Dermis blood vessel endothelial cell (primary cell): Measurements from ENCODE around the gene GOLGA3. TPM values are rescaled to one million over a fixed set of nuclear protein-coding genes. Genes with fewer than 3 reads are reported as not detected.

Source experiments
- DNase-seq: peaks from one replicate; pipeline ENCODE4 v3.0.0; 2010
- total RNA-seq: library from RNA; depleted of rRNA; stranded (reverse); fragments of >200 nt; gene quantifications from 2 replicates; pipeline ENCODE4 v1.2.3, GENCODE V29; 2014

Gene GOLGA3
- total RNA-seq, 1 donor from 2014 or later: 101 TPM

- no peak for DNase-seq
Observed at GRCh38 chr12:132719954-132720324, 108.7 kb downstream of the GOLGA3 start.

GRCh38 chr12:132719141-132719953 lies 109.3 kb downstream of the GOLGA3 start:
- no peak for DNase-seq

Other genes starting within 250 kb of the GOLGA3 start
- 3.2 and 6.6 TPM in 2 replicates for gene LRCOL1, start 218.3 kb downstream of the GOLGA3 start, total RNA-seq
- 0.17 TPM in 1 of 2 replicates, not detected in the other for gene P2RX2, start 210.1 kb downstream of the GOLGA3 start, total RNA-seq
- 32.5 and 39.7 TPM in 2 replicates for gene POLE, start 141.5 kb downstream of the GOLGA3 start, total RNA-seq
- gene PXMP2, start 141.3 kb downstream of the GOLGA3 start, total RNA-seq: 27.3 and 34.4 TPM in 2 replicates
- 63.3 and 73.5 TPM in 2 replicates for gene PGAM5, start 118.0 kb downstream of the GOLGA3 start, total RNA-seq
- 51.6 and 61.6 TPM in 2 replicates for gene ANKLE2, start 67.0 kb downstream of the GOLGA3 start, total RNA-seq
- 50.0 and 50.5 TPM in 2 replicates for gene CHFR, start 58.7 kb upstream of the GOLGA3 start, total RNA-seq
- 6.5 and 8.2 TPM in 2 replicates for gene ZNF605, start 127.4 kb upstream of the GOLGA3 start, total RNA-seq
- gene ZNF26, start 157.5 kb upstream of the GOLGA3 start, total RNA-seq: 10.1 and 19.2 TPM in 2 replicates
- 20.5 and 31.0 TPM in 2 replicates for gene ZNF84, start 208.6 kb upstream of the GOLGA3 start, total RNA-seq